Prostate gland (tissue), 2 donors: ENCODE results near the gene DYRK2.

Source experiments
- POLR2AphosphoS5 ChIP-seq: sonication (generic); formaldehyde crosslinking; IDR thresholded peaks from one replicate; pipeline ENCODE4 v1.6.1; 2017; ENCODE audit warnings: antibody characterized with exemption
- TF ChIP-seq, protein P1 (sequence below), 4 experiments: fragments of 200-600 bp in 2 of 4; fragments of 450-650 bp in 2 of 4; sonication (generic) in 2 of 4; IDR thresholded peaks; 1 replicate in 3 of 4; 2 replicates in 1 of 4; pipeline ENCODE4 v1.5.1; 2016 to 2019; ENCODE audit warnings: antibody characterized with exemption in 4 of 4, mild to moderate bottlenecking in 2 of 4, moderate library complexity in 2 of 4

DNA sequence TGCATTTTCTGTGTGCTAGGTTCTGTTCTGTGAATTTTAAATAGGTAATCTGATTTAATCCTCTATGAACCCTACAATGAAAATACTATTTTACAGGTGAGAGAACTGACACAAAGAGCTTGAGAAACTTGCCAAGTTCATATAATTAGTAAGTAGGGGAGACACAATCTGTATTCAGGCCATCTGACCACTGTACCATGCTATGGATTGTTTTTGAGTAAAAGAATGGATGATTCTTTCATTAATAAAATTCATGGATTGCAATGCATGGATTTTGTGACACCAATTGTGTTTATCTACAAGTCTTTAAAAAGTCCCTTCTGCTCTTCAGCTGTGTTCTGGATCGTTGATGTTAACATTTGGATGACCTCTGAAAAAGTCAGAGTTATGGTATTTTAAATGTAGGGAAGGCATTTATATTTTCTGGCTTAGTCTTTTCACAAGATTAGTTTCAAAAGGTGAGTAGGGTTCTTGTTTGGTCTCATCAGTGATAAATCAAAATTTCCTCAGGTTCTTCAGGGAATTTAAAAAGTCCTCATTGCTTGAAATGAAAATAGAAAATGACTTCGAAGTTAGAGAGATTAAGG is 15.4 kb upstream of the DYRK2 start:
- no peak for TF ChIP-seq POLR2AphosphoS5
- TF ChIP-seq, protein P1, sequence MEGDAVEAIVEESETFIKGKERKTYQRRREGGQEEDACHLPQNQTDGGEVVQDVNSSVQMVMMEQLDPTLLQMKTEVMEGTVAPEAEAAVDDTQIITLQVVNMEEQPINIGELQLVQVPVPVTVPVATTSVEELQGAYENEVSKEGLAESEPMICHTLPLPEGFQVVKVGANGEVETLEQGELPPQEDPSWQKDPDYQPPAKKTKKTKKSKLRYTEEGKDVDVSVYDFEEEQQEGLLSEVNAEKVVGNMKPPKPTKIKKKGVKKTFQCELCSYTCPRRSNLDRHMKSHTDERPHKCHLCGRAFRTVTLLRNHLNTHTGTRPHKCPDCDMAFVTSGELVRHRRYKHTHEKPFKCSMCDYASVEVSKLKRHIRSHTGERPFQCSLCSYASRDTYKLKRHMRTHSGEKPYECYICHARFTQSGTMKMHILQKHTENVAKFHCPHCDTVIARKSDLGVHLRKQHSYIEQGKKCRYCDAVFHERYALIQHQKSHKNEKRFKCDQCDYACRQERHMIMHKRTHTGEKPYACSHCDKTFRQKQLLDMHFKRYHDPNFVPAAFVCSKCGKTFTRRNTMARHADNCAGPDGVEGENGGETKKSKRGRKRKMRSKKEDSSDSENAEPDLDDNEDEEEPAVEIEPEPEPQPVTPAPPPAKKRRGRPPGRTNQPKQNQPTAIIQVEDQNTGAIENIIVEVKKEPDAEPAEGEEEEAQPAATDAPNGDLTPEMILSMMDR (IDR thresholded peaks at IDR 0.05) = no peak
